ENCODE data around the gene FAM229A.

The FAM229A gene

DNA sequence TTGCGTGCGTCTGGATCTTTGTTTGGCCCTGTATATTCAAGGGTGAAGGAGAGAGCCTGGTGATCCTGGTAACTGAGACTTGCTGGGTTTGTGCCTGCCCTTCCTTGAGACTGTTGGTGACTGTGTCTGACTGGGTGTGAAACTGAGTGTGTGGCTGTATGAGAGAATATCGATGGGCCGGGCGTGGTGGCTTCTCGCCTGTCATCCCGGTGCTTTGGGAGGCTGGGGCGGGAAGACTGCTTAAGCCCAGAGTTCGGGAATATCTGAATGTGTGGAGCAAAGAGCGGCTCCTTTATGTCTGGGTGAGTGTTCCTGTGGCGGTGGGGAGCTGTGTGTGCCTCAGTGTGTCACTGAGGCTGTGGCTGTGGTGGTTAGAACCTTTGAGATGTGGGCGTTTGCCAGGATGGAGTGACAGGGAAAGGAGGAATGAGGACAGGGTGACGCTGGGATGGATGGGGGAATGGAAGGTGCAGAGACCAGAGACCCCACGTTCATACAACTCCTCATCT is 23.6 kb downstream of the FAM229A start:
- no peak for TF ChIP-seq RAD21 (IDR thresholded peaks at IDR 0.05; ENCODE audit: low read depth)
- TF ChIP-seq TCF12 (IDR thresholded peaks at IDR 0.05; ENCODE audit: low read depth) = no peak
- no peak for TF ChIP-seq MAX (IDR thresholded peaks at IDR 0.05)
- TF ChIP-seq TAF1 (IDR thresholded peaks at IDR 0.05; ENCODE audit: low read depth) = no peak
- TF ChIP-seq EP300 (IDR thresholded peaks at IDR 0.05; ENCODE audit: borderline replicate concordance) = no peak
- no peak for TF ChIP-seq YY1 (IDR thresholded peaks at IDR 0.05; ENCODE audit: low read depth)
- no peak for TF ChIP-seq TEAD4 (IDR thresholded peaks at IDR 0.05)
- TF ChIP-seq NFIC (IDR thresholded peaks at IDR 0.05) = no peak
- no peak for TF ChIP-seq FOXM1 (IDR thresholded peaks at IDR 0.05; ENCODE audit: borderline replicate concordance, low read depth)
- TF ChIP-seq ZBTB7A (IDR thresholded peaks at IDR 0.05; ENCODE audit: low read depth) = no peak
- TF ChIP-seq CEBPB (IDR thresholded peaks at IDR 0.05) = no peak

GRCh38 chr1:32337855-32338636 is 24.2 kb downstream of the FAM229A start:
- TF ChIP-seq MAX (IDR thresholded peaks at IDR 0.05) (no peak), RAD21 (IDR thresholded peaks at IDR 0.05; ENCODE audit: low read depth) (no peak), EP300 (IDR thresholded peaks at IDR 0.05; ENCODE audit: borderline replicate concordance) (no peak), USF1 (IDR thresholded peaks at IDR 0.05) (no peak), YY1 (IDR thresholded peaks at IDR 0.05; ENCODE audit: low read depth) (no peak), FOXM1 (IDR thresholded peaks at IDR 0.05; ENCODE audit: borderline replicate concordance, low read depth) (no peak), TEAD4 (IDR thresholded peaks at IDR 0.05) (no peak), NFIC (IDR thresholded peaks at IDR 0.05) (no peak), TCF12 (IDR thresholded peaks at IDR 0.05; ENCODE audit: low read depth) (no peak), CREB1 (IDR thresholded peaks at IDR 0.05; ENCODE audit: low read depth) (no peak), ZBTB7A (IDR thresholded peaks at IDR 0.05; ENCODE audit: low read depth) (no peak), EGR1 (IDR thresholded peaks at IDR 0.05) (no peak), CEBPB (IDR thresholded peaks at IDR 0.05) (no peak), TAF1 (IDR thresholded peaks at IDR 0.05; ENCODE audit: low read depth) (no peak)
- TF ChIP-seq, protein P1, sequence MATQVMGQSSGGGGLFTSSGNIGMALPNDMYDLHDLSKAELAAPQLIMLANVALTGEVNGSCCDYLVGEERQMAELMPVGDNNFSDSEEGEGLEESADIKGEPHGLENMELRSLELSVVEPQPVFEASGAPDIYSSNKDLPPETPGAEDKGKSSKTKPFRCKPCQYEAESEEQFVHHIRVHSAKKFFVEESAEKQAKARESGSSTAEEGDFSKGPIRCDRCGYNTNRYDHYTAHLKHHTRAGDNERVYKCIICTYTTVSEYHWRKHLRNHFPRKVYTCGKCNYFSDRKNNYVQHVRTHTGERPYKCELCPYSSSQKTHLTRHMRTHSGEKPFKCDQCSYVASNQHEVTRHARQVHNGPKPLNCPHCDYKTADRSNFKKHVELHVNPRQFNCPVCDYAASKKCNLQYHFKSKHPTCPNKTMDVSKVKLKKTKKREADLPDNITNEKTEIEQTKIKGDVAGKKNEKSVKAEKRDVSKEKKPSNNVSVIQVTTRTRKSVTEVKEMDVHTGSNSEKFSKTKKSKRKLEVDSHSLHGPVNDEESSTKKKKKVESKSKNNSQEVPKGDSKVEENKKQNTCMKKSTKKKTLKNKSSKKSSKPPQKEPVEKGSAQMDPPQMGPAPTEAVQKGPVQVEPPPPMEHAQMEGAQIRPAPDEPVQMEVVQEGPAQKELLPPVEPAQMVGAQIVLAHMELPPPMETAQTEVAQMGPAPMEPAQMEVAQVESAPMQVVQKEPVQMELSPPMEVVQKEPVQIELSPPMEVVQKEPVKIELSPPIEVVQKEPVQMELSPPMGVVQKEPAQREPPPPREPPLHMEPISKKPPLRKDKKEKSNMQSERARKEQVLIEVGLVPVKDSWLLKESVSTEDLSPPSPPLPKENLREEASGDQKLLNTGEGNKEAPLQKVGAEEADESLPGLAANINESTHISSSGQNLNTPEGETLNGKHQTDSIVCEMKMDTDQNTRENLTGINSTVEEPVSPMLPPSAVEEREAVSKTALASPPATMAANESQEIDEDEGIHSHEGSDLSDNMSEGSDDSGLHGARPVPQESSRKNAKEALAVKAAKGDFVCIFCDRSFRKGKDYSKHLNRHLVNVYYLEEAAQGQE (IDR thresholded peaks at IDR 0.05; ENCODE audit: low read depth) = no peak

DNA sequence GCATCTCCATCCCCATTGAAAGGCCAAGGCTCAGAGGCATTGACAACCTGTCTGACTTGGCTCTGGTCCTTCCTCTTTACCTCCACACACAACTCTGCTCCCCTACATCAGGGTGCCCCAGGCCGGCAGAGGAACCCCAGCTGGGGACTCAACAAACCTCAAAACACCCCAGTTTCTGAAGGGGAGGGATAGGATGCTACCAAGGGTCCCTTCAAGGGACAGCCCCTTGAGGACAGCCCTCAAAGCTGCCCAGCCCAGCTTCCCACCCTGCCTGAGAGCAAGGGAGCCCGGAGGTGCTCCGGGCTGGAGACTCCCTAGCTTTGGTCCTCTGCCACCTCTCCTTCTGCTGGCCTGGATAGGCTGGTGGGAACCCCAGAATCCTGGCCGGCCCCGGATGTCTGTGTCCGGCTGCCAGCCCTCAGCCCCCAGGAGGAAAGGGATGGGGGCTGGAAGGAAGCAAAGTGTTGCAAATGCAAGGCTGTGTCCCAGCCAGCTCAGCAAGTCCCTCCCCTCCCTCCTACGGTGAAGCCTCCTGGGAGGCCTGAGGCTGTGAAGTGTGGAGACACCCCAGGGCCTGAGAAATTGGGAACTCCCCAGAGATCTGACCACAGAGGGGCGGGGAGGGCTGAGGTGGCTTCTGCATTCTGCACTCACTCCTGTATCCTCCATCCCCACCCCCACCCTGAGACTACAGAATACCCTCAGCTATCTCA is 25.2 kb downstream of the FAM229A start:
- no peak for TF ChIP-seq EGR1 (IDR thresholded peaks at IDR 0.05)
- no peak for TF ChIP-seq NFIC (IDR thresholded peaks at IDR 0.05)
- TF ChIP-seq RAD21 (IDR thresholded peaks at IDR 0.05; ENCODE audit: low read depth) = no peak
- no peak for TF ChIP-seq YY1 (IDR thresholded peaks at IDR 0.05; ENCODE audit: low read depth)
- TF ChIP-seq TAF1 (IDR thresholded peaks at IDR 0.05; ENCODE audit: low read depth) = no peak
- no peak for TF ChIP-seq CREB1 (IDR thresholded peaks at IDR 0.05; ENCODE audit: low read depth)
- TF ChIP-seq EP300 (IDR thresholded peaks at IDR 0.05; ENCODE audit: borderline replicate concordance) = no peak
- no peak for TF ChIP-seq USF1 (IDR thresholded peaks at IDR 0.05)
- TF ChIP-seq, protein P1 (IDR thresholded peaks at IDR 0.05; ENCODE audit: low read depth) = no peak
- TF ChIP-seq TCF12 (IDR thresholded peaks at IDR 0.05; ENCODE audit: low read depth) = no peak
- no peak for TF ChIP-seq FOXM1 (IDR thresholded peaks at IDR 0.05; ENCODE audit: borderline replicate concordance, low read depth)
- no peak for TF ChIP-seq MAX (IDR thresholded peaks at IDR 0.05)
- no peak for TF ChIP-seq TEAD4 (IDR thresholded peaks at IDR 0.05)
- no peak for TF ChIP-seq ZBTB7A (IDR thresholded peaks at IDR 0.05; ENCODE audit: low read depth)
- TF ChIP-seq CEBPB (IDR thresholded peaks at IDR 0.05) = no peak

DNA sequence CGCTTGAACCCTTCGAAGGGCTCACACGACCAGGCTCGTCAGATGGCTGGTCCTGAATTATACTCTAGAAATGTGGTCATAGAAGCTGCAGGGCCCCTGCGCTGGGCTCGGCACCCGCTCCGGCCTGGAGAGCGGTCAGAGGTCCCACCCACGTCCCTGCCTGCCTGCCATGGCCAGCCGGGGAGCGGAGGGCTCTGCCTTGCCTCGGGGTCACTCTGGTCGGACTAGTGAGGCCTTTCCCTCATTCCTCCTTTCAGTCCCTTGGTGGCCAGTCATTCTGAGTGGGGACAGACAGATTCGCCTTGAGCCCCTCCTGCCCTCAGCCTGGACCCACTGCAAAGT is 25.7 kb downstream of the FAM229A start:
- no peak for TF ChIP-seq EGR1 (IDR thresholded peaks at IDR 0.05)
- TF ChIP-seq RAD21 (IDR thresholded peaks at IDR 0.05; ENCODE audit: low read depth) = no peak
- TF ChIP-seq FOXM1 (IDR thresholded peaks at IDR 0.05; ENCODE audit: borderline replicate concordance, low read depth) = no peak
- TF ChIP-seq TCF12 (IDR thresholded peaks at IDR 0.05; ENCODE audit: low read depth) = no peak
- no peak for TF ChIP-seq USF1 (IDR thresholded peaks at IDR 0.05)
- no peak for TF ChIP-seq CREB1 (IDR thresholded peaks at IDR 0.05; ENCODE audit: low read depth)
- no peak for TF ChIP-seq YY1 (IDR thresholded peaks at IDR 0.05; ENCODE audit: low read depth)
- TF ChIP-seq, protein P1 (IDR thresholded peaks at IDR 0.05; ENCODE audit: low read depth) = no peak
- TF ChIP-seq EP300 (IDR thresholded peaks at IDR 0.05; ENCODE audit: borderline replicate concordance) = no peak
- TF ChIP-seq MAX (IDR thresholded peaks at IDR 0.05) = no peak
- TF ChIP-seq ZBTB7A (IDR thresholded peaks at IDR 0.05; ENCODE audit: low read depth) = no peak
- no peak for TF ChIP-seq CEBPB (IDR thresholded peaks at IDR 0.05)
- no peak for TF ChIP-seq NFIC (IDR thresholded peaks at IDR 0.05)
- TF ChIP-seq TAF1 (IDR thresholded peaks at IDR 0.05; ENCODE audit: low read depth) = no peak
- no peak for TF ChIP-seq TEAD4 (IDR thresholded peaks at IDR 0.05)

Measured in Ishikawa (cell line).